Spleen (tissue), 11 donors: ENCODE measurements around the gene MMAB. TPM values are rescaled to one million over a fixed set of nuclear protein-coding genes. Genes with fewer than 3 reads are reported as not detected.

Source experiments
- DNase-seq: peaks from one replicate; pipeline ENCODE4 v3.0.0-alpha.2; 2020
- H3K27ac ChIP-seq, 8 donors: fragments of 200-600 bp; sonication (generic) in 7 of 8; 1 replicate in 4 of 8; 2 replicates in 4 of 8; pipeline versions ENCODE4 v1.5.0 to v1.8.0; 2016 to 2021; ENCODE audit warnings: inconsistent platforms in 4 of 8, mild to moderate bottlenecking in 4 of 8, moderate library complexity in 1 of 8
- H3K27me3 ChIP-seq, 7 donors: fragments of 200-600 bp; sonication (generic) in 6 of 7; replicated peaks in 1 of 7; 1 replicate in 4 of 7; 2 replicates in 3 of 7; pipeline versions ENCODE4 v1.5.0 to v1.8.0; 2016 to 2021; ENCODE audit warnings: inconsistent platforms in 3 of 7, mild to moderate bottlenecking in 1 of 7
- H3K36me3 ChIP-seq, 6 donors: fragments of 200-600 bp; sonication (generic) in 5 of 6; 1 replicate in 4 of 6; 2 replicates in 2 of 6; pipeline versions ENCODE4 v1.5.0 to v1.8.0; 2016 to 2021; ENCODE audit warnings: inconsistent platforms in 2 of 6
- H3K4me1 ChIP-seq, 6 donors: fragments of 200-600 bp; sonication (generic) in 5 of 6; 1 replicate in 3 of 6; 2 replicates in 3 of 6; pipeline versions ENCODE4 v1.5.0 to v1.8.0; 2016 to 2021; ENCODE audit warnings: inconsistent platforms in 3 of 6
- H3K4me3 ChIP-seq, 8 donors: fragments of 200-600 bp; sonication (generic) in 7 of 8; 1 replicate in 4 of 8; 2 replicates in 4 of 8; pipeline versions ENCODE4 v1.5.0 to v1.8.0; 2016 to 2021; ENCODE audit warnings: inconsistent platforms in 4 of 8, mild to moderate bottlenecking in 4 of 8, moderate library complexity in 2 of 8
- H3K9me3 ChIP-seq, 8 donors: fragments of 200-600 bp; sonication (generic) in 7 of 8; 1 replicate in 4 of 8; 2 replicates in 4 of 8; pipeline versions ENCODE4 v1.5.0 to v1.8.0; 2016 to 2021; ENCODE audit warnings: inconsistent platforms in 4 of 8
- POLR2A ChIP-seq, 3 donors: fragments of 450-650 bp; IDR thresholded peaks; one replicate each; pipeline ENCODE4 v1.5.1; 2017; ENCODE audit warnings: antibody characterized with exemption in 3 of 3, mild to moderate bottlenecking in 1 of 3
- POLR2AphosphoS5 ChIP-seq, 3 donors: sonication (generic); formaldehyde crosslinking; IDR thresholded peaks; one replicate each; pipeline ENCODE4 v1.5.1; 2017; ENCODE audit warnings: antibody characterized with exemption in 3 of 3
- WGBS, 5 donors: extraction: QIAGEN DNeasy Blood & Tissue Kit in 3 of 5; methylation state at CpG; one replicate each; pipeline versions ENCODE4 v1.1.5 to v1.1.7; 2013 to 2018; 5-methylcytosine and 5-hydroxymethylcytosine counted together
- intact Hi-C: fragments of 100-400 bp; cut with DNase I; formaldehyde crosslinking; loops from one replicate; pipeline ENCODE4 v1.15.0; 2023; ENCODE audit warnings: low total_unique reads
- polyA plus RNA-seq, 3 donors: library from polyadenylated mRNA; stranded (reverse); fragments of 200-250 nt; gene quantifications; one replicate each; pipeline ENCODE4 v1.2.1, GENCODE V29; 2013
- total RNA-seq, 7 donors: library from RNA; depleted of rRNA in 3 of 7; stranded (reverse); fragments of >200 nt in 3 of 7; fragmentation: NEBNext Ultra II Directional in 4 of 7; extraction: Animal tissue kit (Norgen Biotek cat#: 25700) in 4 of 7; gene quantifications; one replicate each; pipeline versions ENCODE4 v1.1.0 to v1.2.1, GENCODE V29; 2016 to 2021
- TF ChIP-seq, protein P1 (sequence below), 11 experiments: fragments of 200-600 bp in 7 of 11; fragments of 450-650 bp in 4 of 11; sonication (generic) in 4 of 11; IDR thresholded peaks in 8 of 11; conservative IDR thresholded peaks in 3 of 11; 1 replicate in 7 of 11; 2 replicates in 4 of 11; pipeline versions ENCODE4 v1.4.0 to v1.8.0; 2016 to 2021; ENCODE audit warnings: antibody characterized with exemption in 11 of 11, inconsistent platforms in 4 of 11, mild to moderate bottlenecking in 1 of 11
- donor health status: healthy with polysubstance abuse.
- donor health status: DM: no; HTN: no; CAD: no; lungs with moderate emphysema.
- donor health status: DM: no; HTN: no; CAD: no.
- donor health status: Bipolar disorder and iron deficiency.
- donor health status: healthy.
- donor health status: DM: no; HTN: no; CAD: no.
- donor health status: DM: yes; HTN: yes; CAD: no.

Gene MMAB
- total and polyA plus RNA-seq, 10 donors, result 14.5 to 41.7 (median 20.3) TPM

DNA sequence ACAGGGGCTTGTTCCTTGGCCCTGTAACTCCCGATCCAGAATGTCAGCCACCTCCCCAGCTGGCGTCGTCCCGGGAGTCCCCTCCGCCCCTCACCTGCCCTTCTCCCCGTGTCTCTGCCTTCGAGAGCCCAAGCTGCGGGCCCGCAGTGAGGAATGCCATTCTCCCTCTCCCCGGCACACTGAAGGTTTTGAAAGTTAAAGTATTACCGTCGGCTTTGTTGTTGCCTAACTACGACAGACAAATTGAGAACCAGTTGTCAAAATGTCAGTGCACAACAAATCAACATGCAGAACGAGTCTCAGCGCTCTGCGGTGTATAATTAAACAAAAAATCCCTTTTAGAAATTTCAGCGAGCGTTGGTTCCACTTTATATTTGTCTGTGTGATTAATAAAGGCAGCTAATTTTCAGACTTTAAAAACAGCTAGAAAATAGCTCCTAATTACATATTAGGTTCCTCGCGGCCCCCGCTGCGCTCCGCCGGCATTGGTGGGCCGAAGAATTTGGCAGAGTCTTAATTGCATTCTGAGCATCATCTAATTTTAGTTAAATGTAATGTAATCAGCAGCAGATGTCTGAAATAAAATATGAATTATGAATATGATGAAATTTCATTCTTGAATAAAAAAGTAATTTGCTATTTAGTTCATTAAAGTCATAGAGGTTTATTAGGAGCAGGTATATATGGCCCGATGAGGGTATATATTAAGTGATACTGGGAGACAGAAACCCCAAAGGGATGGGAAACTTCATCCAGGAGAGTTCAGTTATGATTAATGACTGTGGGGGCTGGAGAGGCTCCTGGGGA lies 40.5 kb upstream of the MMAB start:
- 61 to 70% (median 63%) methylated on average over 26 of the region's 26 CpGs for WGBS, 5 donors
- Histone ChIP-seq H3K27ac (no peak overlapping the region), H3K9me3 (no peaks in the 10 kb centered on the region), H3K36me3 (no peaks in the 10 kb centered on the region), H3K4me3 (no peak overlapping the region), H3K4me1 (no peaks in the 10 kb centered on the region), H3K27me3 (peaks cover 0 to 68% (median 8%) of the 10 kb centered on the region in 7 donors)
- no peak for DNase-seq
- intact Hi-C loops, result no loop called here
- no peak for TF ChIP-seq POLR2A (IDR thresholded peaks at IDR 0.05)
- TF ChIP-seq, protein P1, sequence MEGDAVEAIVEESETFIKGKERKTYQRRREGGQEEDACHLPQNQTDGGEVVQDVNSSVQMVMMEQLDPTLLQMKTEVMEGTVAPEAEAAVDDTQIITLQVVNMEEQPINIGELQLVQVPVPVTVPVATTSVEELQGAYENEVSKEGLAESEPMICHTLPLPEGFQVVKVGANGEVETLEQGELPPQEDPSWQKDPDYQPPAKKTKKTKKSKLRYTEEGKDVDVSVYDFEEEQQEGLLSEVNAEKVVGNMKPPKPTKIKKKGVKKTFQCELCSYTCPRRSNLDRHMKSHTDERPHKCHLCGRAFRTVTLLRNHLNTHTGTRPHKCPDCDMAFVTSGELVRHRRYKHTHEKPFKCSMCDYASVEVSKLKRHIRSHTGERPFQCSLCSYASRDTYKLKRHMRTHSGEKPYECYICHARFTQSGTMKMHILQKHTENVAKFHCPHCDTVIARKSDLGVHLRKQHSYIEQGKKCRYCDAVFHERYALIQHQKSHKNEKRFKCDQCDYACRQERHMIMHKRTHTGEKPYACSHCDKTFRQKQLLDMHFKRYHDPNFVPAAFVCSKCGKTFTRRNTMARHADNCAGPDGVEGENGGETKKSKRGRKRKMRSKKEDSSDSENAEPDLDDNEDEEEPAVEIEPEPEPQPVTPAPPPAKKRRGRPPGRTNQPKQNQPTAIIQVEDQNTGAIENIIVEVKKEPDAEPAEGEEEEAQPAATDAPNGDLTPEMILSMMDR (IDR thresholded peaks at IDR 0.05 in 8 of 11, conservative IDR thresholded peaks at IDR 0.05 in 3 of 11), result no peak
- no peak for TF ChIP-seq POLR2AphosphoS5 (IDR thresholded peaks at IDR 0.05)

DNA sequence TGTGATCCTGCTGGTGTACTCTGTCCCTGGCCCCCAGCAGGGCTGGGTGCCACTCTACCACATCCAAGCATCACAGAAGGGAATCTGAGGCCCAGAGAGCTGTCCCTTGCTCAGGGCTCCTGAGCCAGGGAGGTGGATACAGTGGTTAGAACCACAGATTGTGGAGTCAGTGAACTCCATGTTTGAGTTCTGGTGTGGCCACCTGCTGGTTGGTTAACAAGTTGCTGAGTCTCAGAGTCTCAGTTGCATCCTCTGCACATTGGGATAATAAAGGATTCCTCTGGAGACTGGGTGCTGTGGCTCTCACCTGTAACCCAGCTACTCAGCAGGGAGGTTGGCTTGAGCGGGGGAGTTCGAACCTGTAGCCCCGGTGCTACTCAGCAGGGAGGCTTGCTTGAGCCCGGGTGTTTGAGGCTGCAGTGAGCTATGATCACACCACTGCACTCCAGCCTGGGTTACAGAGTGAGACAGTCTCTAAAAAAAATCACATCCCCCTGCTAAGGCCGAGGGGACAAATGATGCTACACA lies 39.7 kb upstream of the MMAB start:
- intact Hi-C loops, result no loop called here
- DNase-seq, result no peak
- Histone ChIP-seq H3K4me1 (no peaks in the 10 kb centered on the region), H3K27me3 (peaks cover 0 to 68% (median 8%) of the 10 kb centered on the region in 7 donors), H3K4me3 (no peak overlapping the region), H3K36me3 (no peaks in the 10 kb centered on the region), H3K27ac (no peak overlapping the region), H3K9me3 (no peaks in the 10 kb centered on the region)
- WGBS, 5 donors, result 36 to 58% (median 53%) methylated on average over 3 to 5 of the region's 5 CpGs
- no peak for TF ChIP-seq POLR2A (IDR thresholded peaks at IDR 0.05)
- TF ChIP-seq, protein P1 (IDR thresholded peaks at IDR 0.05 in 8 of 11, conservative IDR thresholded peaks at IDR 0.05 in 3 of 11), result peak in 1 of 11 experiments; percentile 10

DNA sequence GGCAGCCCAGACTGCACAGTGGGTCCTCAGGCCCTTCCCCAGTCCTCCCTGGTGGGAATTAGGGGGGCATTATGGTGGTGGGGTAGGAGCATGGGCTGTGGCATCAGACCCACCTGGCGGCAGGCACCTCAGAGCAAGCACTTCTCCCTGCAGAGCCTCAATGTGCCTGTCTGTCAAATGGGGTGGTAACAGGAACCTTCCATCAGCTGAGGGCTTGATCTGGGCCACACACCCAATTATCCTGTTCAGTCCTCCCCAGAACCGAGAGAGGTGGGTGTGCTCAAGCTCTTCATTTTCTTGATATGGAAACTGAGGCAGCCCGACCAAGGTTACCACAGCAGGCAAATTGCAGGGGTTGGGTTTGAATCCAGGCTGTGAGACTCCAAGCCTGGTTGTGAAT lies 38.7 kb upstream of the MMAB start:
- Histone ChIP-seq H3K36me3 (no peaks in the 10 kb centered on the region), H3K9me3 (no peaks in the 10 kb centered on the region), H3K27me3 (peaks cover 0 to 68% (median 8%) of the 10 kb centered on the region in 7 donors), H3K27ac (no peak overlapping the region), H3K4me1 (no peaks in the 10 kb centered on the region), H3K4me3 (no peak overlapping the region)
- DNase-seq, result no peak
- 76 to 91% (median 86%) methylated on average over 3 of the region's 3 CpGs for WGBS, 5 donors
- intact Hi-C loops, result no loop called here
- TF ChIP-seq POLR2A (IDR thresholded peaks at IDR 0.05), result no peak
- TF ChIP-seq, protein P1 (IDR thresholded peaks at IDR 0.05 in 8 of 11, conservative IDR thresholded peaks at IDR 0.05 in 3 of 11), result no peak
- TF ChIP-seq POLR2AphosphoS5 (IDR thresholded peaks at IDR 0.05), result no peak

DNA sequence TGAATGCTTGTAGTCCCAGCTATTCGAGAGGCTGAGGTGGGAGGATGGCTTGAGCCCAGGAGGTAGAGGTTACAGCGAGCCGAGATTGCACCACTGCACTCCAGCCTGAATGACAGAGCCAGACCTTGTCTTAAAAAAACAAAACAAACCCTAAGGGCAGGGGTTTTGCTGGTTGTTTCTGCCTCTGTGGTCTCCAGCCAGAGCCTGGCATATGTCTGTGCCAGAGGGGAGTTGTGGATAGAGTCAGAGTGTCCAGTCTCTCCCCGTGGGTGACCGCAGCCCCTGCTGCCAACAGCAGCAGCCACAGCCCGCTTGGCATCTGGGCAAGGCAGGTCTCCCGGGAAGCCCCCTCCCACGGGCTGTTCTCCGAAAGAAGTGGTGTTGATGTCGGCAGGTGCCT lies 37.9 kb upstream of the MMAB start:
- intact Hi-C loops, result no loop called here
- 56 to 81% (median 71%) methylated on average over 6 to 10 of the region's 10 CpGs for WGBS, 5 donors
- TF ChIP-seq, protein P1 (IDR thresholded peaks at IDR 0.05 in 8 of 11, conservative IDR thresholded peaks at IDR 0.05 in 3 of 11), result no peak
- TF ChIP-seq POLR2A (IDR thresholded peaks at IDR 0.05) (no peak), POLR2AphosphoS5 (IDR thresholded peaks at IDR 0.05) (no peak)
- Histone ChIP-seq H3K4me1 (no peaks in the 10 kb centered on the region), H3K27ac (no peak overlapping the region), H3K36me3 (no peaks in the 10 kb centered on the region), H3K27me3 (peaks cover 0 to 67% (median 8%) of the 10 kb centered on the region in 7 donors), H3K9me3 (no peaks in the 10 kb centered on the region), H3K4me3 (no peak overlapping the region)
- DNase-seq, result no peak
